Psoas muscle (tissue), 8 donors: ENCODE measurements around the gene TMPRSS3. TPM values are rescaled to one million over a fixed set of nuclear protein-coding genes. Genes with fewer than 3 reads are reported as not detected.

Source experiments
- ATAC-seq, 4 donors: fragments of 200-7000 bp; cut with Tn5 transposase; one replicate each; pipeline ENCODE4 v1.9.1; 2020; ENCODE audit warnings: moderate library complexity in 3 of 4, mild to moderate bottlenecking in 2 of 4
- DNase-seq, 2 donors: peaks; one replicate each; pipeline ENCODE4 v3.0.0-alpha.2; 2020
- H3K27ac ChIP-seq: fragments of 200-600 bp; one replicate; pipeline ENCODE4 v1.8.0; 2022
- H3K27me3 ChIP-seq, 3 donors: fragments of 200-600 bp in 1 of 3; one replicate each; pipeline versions ENCODE4 v1.6.1 to v1.8.0; 2013 to 2022; ENCODE audit warnings: low read length in 2 of 3, mild to moderate bottlenecking in 2 of 3, moderate library complexity in 1 of 3; ENCODE audit not compliant: insufficient read depth in 3 of 3
- H3K36me3 ChIP-seq, 2 donors: fragments of 200-600 bp in 1 of 2; one replicate each; pipeline versions ENCODE4 v1.6.1 to v1.8.0; 2013 to 2022; ENCODE audit warnings: low read depth in 1 of 2, mild to moderate bottlenecking in 1 of 2, moderate library complexity in 1 of 2; ENCODE audit not compliant: insufficient read depth in 1 of 2
- H3K4me1 ChIP-seq: fragments of 200-600 bp; one replicate; pipeline ENCODE4 v1.8.0; 2022
- H3K4me3 ChIP-seq: fragments of 200-600 bp; one replicate; pipeline ENCODE4 v1.8.0; 2022; ENCODE audit warnings: mild to moderate bottlenecking
- H3K9me3 ChIP-seq: fragments of 200-600 bp; one replicate; pipeline ENCODE4 v1.8.0; 2022
- WGBS, 3 donors: extraction: QIAGEN DNeasy Blood & Tissue Kit; methylation state at CpG; one replicate each; pipeline versions ENCODE4 v1.1.6 to v1.1.7; 2013; 5-methylcytosine and 5-hydroxymethylcytosine counted together
- intact Hi-C, 2 donors: fragments of 100-400 bp; cut with DNase I; formaldehyde crosslinking; loops; one replicate each; pipeline versions ENCODE4 v1.11.0 to v1.14.2; 2022
- polyA plus RNA-seq, 3 donors: library from polyadenylated mRNA; stranded (reverse); fragments of 200-250 nt; gene quantifications; one replicate each; pipeline ENCODE4 v1.2.3, GENCODE V29; 2013
- total RNA-seq, 4 donors: library from RNA; stranded (reverse); fragmentation: NEBNext Ultra II Directional in 2 of 4; extraction: Animal tissue kit (Norgen Biotek cat#: 25700) in 2 of 4; gene quantifications; one replicate each; pipeline versions ENCODE4 v1.2.1 to v1.2.4, GENCODE V29; 2021 to 2023
- TF ChIP-seq, protein P1 (sequence below): fragments of 200-600 bp; IDR thresholded peaks from one replicate; pipeline ENCODE4 v1.8.0; 2022; ENCODE audit warnings: antibody characterized with exemption
- donor health status: healthy with polysubstance abuse.
- donor health status: DM: no; HTN: no; CAD: no; lungs with moderate emphysema.
- donor health status: Bipolar disorder and iron deficiency.
- donor health status: healthy.
- donor health status: DM: yes; HTN: yes; CAD: no.
- donor health status: DM: no; HTN: no; CAD: no.
- donor health status: DM: no; HTN: no; CAD: no.
- donor health status: DM: yes; HTN: yes; CAD: no.

Gene TMPRSS3
- total and polyA plus RNA-seq, 7 donors, result 0.25 TPM; not detected in 6

DNA sequence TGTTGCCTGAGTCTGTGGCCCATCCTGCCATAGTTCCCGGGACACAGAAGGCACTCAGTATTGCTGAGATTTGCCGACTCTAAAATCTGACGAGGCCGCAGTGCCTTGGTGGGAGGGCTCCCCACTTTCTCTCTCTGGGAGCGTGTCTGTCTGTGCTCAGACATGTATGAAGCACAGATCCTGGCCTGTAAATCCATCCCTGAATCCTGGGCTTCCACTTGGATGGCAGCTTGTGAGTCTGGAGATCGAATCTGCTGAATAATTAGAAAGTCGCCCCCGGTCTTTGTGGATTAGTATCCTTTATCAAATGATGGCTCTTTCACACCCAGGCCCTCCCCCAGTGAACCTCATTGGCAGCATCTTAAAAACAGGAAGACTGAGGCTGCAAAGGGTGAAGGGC is 18.2 kb upstream of the TMPRSS3 start:
- H3K27me3 ChIP-seq, result peaks cover 0 to 29% (median 6%) of the 10 kb centered on the region in 3 donors
- no peaks in the 10 kb centered on the region for H3K4me1 ChIP-seq
- H3K27ac ChIP-seq, result no peak overlapping the region
- ATAC-seq (no peak), DNase-seq (no peak)
- intact Hi-C loops, result no loop called here
- WGBS, 3 donors, result 92 to 95% (median 92%) methylated on average over 8 of the region's 8 CpGs
- TF ChIP-seq, protein P1, sequence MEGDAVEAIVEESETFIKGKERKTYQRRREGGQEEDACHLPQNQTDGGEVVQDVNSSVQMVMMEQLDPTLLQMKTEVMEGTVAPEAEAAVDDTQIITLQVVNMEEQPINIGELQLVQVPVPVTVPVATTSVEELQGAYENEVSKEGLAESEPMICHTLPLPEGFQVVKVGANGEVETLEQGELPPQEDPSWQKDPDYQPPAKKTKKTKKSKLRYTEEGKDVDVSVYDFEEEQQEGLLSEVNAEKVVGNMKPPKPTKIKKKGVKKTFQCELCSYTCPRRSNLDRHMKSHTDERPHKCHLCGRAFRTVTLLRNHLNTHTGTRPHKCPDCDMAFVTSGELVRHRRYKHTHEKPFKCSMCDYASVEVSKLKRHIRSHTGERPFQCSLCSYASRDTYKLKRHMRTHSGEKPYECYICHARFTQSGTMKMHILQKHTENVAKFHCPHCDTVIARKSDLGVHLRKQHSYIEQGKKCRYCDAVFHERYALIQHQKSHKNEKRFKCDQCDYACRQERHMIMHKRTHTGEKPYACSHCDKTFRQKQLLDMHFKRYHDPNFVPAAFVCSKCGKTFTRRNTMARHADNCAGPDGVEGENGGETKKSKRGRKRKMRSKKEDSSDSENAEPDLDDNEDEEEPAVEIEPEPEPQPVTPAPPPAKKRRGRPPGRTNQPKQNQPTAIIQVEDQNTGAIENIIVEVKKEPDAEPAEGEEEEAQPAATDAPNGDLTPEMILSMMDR, result no peak
- no peak overlapping the region for H3K4me3 ChIP-seq
- no peaks in the 10 kb centered on the region for H3K9me3 ChIP-seq
- H3K36me3 ChIP-seq, result no peaks in the 10 kb centered on the region

DNA sequence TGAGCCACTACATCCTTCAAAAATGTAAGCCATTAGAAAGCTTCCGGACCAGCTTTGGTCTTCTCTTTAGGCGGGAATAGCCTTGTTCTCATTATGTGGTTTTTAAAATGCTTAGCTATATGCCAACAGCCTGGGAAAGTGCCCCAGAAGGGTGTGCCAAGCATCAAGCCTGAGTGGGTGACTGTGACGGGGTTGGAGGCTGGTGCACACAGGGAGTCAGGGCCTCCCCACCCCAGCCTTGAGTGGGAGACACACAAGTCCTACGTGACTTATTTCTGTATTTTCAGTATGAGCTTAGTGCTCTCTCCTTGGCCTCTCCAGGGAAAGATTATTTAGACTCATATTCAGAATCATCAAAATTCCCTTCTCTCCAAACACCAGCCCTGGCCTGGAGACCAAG is 17.6 kb upstream of the TMPRSS3 start:
- Histone ChIP-seq H3K4me3 (no peak overlapping the region), H3K9me3 (no peaks in the 10 kb centered on the region), H3K27me3 (peaks cover 0 to 29% (median 6%) of the 10 kb centered on the region in 3 donors), H3K4me1 (no peaks in the 10 kb centered on the region), H3K27ac (no peak overlapping the region), H3K36me3 (no peaks in the 10 kb centered on the region)
- TF ChIP-seq, protein P1, result no peak
- intact Hi-C loops, result no loop called here
- WGBS, 3 donors, result 85 to 93% (median 90%) methylated on average over 4 of the region's 4 CpGs
- ATAC-seq (no peak), DNase-seq (no peak)

DNA sequence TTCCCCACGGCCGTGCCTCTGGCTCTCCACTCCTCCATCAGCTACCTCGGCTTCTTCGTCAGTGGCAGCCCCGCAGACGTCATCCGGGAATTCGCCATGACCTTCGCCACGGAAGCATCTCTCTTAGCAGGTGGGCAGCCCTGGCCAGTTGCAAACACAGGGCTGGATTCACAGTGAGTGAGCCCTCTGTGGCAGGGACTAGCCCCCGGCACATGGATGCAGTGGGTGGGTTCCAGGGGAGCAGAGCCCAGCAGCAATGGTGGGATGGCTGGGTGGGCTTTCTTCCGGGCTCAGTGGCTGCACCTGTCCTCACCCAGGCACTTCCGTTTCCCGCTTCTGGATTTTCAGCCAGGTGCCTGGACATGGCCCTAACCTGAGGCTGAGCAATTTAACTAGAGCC is 17.2 kb upstream of the TMPRSS3 start:
- H3K4me3 ChIP-seq, result no peak overlapping the region
- TF ChIP-seq, protein P1, result no peak
- ATAC-seq (no peak), DNase-seq (no peak)
- no peaks in the 10 kb centered on the region for H3K4me1 ChIP-seq
- H3K27ac ChIP-seq, result no peak overlapping the region
- peaks cover 0 to 26% (median 6%) of the 10 kb centered on the region in 3 donors for H3K27me3 ChIP-seq
- 77 to 83% (median 79%) methylated on average over 12 to 14 of the region's 14 CpGs for WGBS, 3 donors
- intact Hi-C loops, result no loop called here
- no peaks in the 10 kb centered on the region for H3K9me3 ChIP-seq
- no peaks in the 10 kb centered on the region for H3K36me3 ChIP-seq

DNA sequence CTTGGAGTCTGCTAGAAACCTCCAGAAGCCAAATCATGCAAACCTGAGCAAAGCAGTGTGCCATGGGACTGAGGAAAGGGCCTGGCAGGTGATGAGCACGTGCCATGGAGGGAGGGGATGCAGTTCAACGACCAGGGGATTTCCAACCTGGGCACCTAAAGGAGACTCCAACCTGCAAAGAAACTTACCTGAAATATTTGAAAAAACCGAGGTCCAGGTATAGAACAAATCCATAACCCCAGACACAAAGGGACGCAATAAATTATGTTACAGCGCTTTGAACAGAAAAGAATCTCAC is 16.7 kb upstream of the TMPRSS3 start:
- WGBS, 3 donors, result 78 to 86% (median 79%) methylated on average over 5 of the region's 5 CpGs
- TF ChIP-seq, protein P1, result no peak

DNA sequence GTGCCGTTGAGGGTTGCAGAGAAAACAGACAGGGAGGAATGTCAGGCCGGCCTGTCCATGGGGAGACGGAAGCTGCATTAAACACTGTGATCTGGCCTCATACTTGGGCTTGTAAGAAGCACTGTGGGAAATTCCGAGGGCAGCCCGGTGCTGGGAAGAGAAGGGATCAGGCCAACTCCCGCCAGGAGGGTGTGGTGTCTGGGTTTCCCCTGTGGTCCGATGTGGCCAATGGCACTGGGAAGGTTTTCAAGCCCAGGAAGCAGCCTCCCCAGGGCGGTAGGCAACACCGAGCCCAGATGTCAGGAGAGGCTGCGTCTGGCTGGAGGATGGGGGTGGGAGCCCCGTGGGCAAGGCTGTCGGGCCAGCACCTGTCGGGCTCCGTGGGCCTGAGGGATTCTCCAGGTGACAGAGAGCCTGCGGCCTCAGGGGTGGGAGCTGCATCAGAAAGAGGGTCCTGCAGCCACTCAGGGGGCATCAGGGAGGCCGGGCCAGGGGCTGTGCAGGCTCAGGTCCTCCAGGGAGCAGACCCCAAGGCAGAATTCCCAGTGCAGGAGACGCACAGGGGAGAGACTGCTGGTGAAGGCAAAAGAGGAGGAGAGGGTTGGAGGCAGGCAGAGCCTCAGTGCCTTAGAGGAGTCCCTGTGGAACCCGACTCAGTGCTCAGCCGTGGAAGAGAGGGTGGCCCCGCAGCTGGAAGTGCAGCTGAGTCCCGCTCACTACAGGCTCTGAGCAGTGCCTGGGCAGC is 16.2 kb upstream of the TMPRSS3 start:
- no peak for ATAC-seq
- no peak for DNase-seq
- H3K27ac ChIP-seq, result no peak overlapping the region
- no peaks in the 10 kb centered on the region for H3K4me1 ChIP-seq
- intact Hi-C loops, result no loop called here
- 35 to 45% (median 43%) methylated on average over 20 to 21 of the region's 21 CpGs for WGBS, 3 donors
- H3K36me3 ChIP-seq, result no peaks in the 10 kb centered on the region
- no peaks in the 10 kb centered on the region for H3K9me3 ChIP-seq
- TF ChIP-seq, protein P1, result no peak
- no peak overlapping the region for H3K4me3 ChIP-seq
- peaks cover 0 to 34% (median 6%) of the 10 kb centered on the region in 3 donors for H3K27me3 ChIP-seq

More for the DNA sequence above, 16.7 kb upstream of the TMPRSS3 start:
- no peak for DNase-seq
- Histone ChIP-seq H3K9me3 (no peaks in the 10 kb centered on the region), H3K4me3 (no peak overlapping the region), H3K27ac (no peak overlapping the region), H3K27me3 (peaks cover 0 to 29% (median 6%) of the 10 kb centered on the region in 3 donors), H3K36me3 (no peaks in the 10 kb centered on the region), H3K4me1 (no peaks in the 10 kb centered on the region)
- intact Hi-C loops, result no loop called here
- ATAC-seq, result no peak
